HepG2 (cell line): ENCODE data around the gene FKBP1A. TPM values are rescaled to one million over a fixed set of nuclear protein-coding genes. Genes with fewer than 3 reads are reported as not detected.

Experiments
- ATAC-seq: fragments of 200-7000 bp; cut with Tn5 transposase; 3 replicates; pipeline ENCODE4 v1.9.1; 2020; ENCODE audit warnings: mild to moderate bottlenecking, moderate library complexity
- BruUV-seq: library from RNA; stranded (reverse); fragments of 400-500 nt; replicated peaks from 2 replicates; lab custom pipeline; 2021; lab: Mats Ljungman, UMichigan
- CTCF ChIA-PET: fragments of 300-600 bp; formaldehyde crosslinking; extraction: SDS; loops from one replicate; lab custom pipeline; 2021; ENCODE audit warnings: low total read pairs, inconsistent platforms, low intra/inter-chr PET ratio; lab: Yijun Ruan, JAX
- POLR2A ChIA-PET: fragments of 350-600 bp; sonication (Branson Sonifier 250); formaldehyde crosslinking; loops from one replicate; lab custom pipeline; 2020; ENCODE audit warnings: antibody characterized with exemption, inconsistent platforms; lab: Yijun Ruan, JAX
- DNase-seq: peaks from one replicate; pipeline ENCODE4 v3.0.0-alpha.2; 2015; ENCODE audit warnings: low spot score
- FAIRE-seq: peaks from 3 replicates; lab custom pipeline; 2011; peaks lifted over from hg19 to GRCh38; lab: Jason Lieb, UNC
- H2AFZ ChIP-seq: one replicate; pipeline ENCODE4 v1.6.1; 2011; ENCODE audit warnings: low read length, inconsistent platforms
- H3K27ac ChIP-seq: fragments of 300-600 bp; 3 replicates; pipeline ENCODE4 v1.8.0; 2011; ENCODE audit warnings: mixed run types, mild to moderate bottlenecking, mixed read lengths, low read length, inconsistent platforms; ENCODE audit not compliant: insufficient read depth; ENCODE audit errors: extremely low read length
- H3K27me3 ChIP-seq, 2 experiments: fragments of 200-600 bp in 1 of 2; 2 replicates in 1 of 2; 3 replicates in 1 of 2; pipeline versions ENCODE4 v1.6.0 to v1.8.0; 2011; ENCODE audit warnings: low read length in 2 of 2, mild to moderate bottlenecking in 2 of 2, moderate library complexity in 2 of 2, inconsistent platforms in 1 of 2; ENCODE audit not compliant: insufficient read depth in 2 of 2, control insufficient read depth in 1 of 2
- H3K36me3 ChIP-seq, 2 experiments: fragments of 200-600 bp in 1 of 2; replicated peaks in 1 of 2; 2 replicates in 1 of 2; 3 replicates in 1 of 2; pipeline versions ENCODE4 v1.5.1 to v1.8.0; 2011; ENCODE audit warnings: low read length in 2 of 2, inconsistent platforms in 1 of 2; ENCODE audit not compliant: insufficient read depth in 2 of 2, control insufficient read depth in 1 of 2
- H3K4me1 ChIP-seq: 2 replicates; pipeline ENCODE4 v1.5.1; 2012; ENCODE audit warnings: low read length, inconsistent platforms; ENCODE audit not compliant: insufficient read depth
- H3K4me2 ChIP-seq: 2 replicates; pipeline ENCODE4 v1.6.0; 2011; ENCODE audit warnings: low read depth, low read length, inconsistent platforms
- H3K4me3 ChIP-seq, 3 experiments: fragments of 200-600 bp in 1 of 3; sonication (generic), shearing (Covaris generic) in 1 of 3; replicated peaks in 1 of 3; 2 replicates each; pipeline ENCODE4 v1.5.1; 2011 to 2016; ENCODE audit warnings: low read length in 3 of 3, inconsistent platforms in 2 of 3, low read depth in 2 of 3, mild to moderate bottlenecking in 2 of 3, control low read depth in 1 of 3, mixed read lengths in 1 of 3; ENCODE audit not compliant: insufficient read depth in 1 of 3
- H3K79me2 ChIP-seq: one replicate; pipeline ENCODE4 v1.6.1; 2011; ENCODE audit warnings: low read length, inconsistent platforms; ENCODE audit not compliant: insufficient read depth
- H3K9ac ChIP-seq: 2 replicates; pipeline ENCODE4 v1.6.0; 2011; ENCODE audit warnings: mild to moderate bottlenecking, low read depth, low read length, inconsistent platforms; ENCODE audit not compliant: insufficient read depth
- H3K9me3 ChIP-seq: 2 replicates; pipeline ENCODE4 v1.5.1; 2012; ENCODE audit warnings: mild to moderate bottlenecking, low read length
- H4K20me1 ChIP-seq: 2 replicates; pipeline ENCODE4 v1.6.0; 2011; ENCODE audit warnings: inconsistent platforms, mild to moderate bottlenecking, low read length, moderate library complexity; ENCODE audit not compliant: insufficient read depth
- CC2D1A ChIP-seq: sonication (generic); formaldehyde crosslinking; IDR thresholded peaks from 2 replicates; pipeline ENCODE4 v1.8.1; 2023; ENCODE audit warnings: mild to moderate bottlenecking, missing genetic modification reagents
- HMG20A ChIP-seq: IDR thresholded peaks from 2 replicates; pipeline ENCODE4 v1.6.1; 2016; ENCODE audit warnings: borderline replicate concordance
- IRF1 ChIP-seq: sonication (generic); formaldehyde crosslinking; IDR thresholded peaks from 2 replicates; pipeline ENCODE4 v1.4.0; 2020; ENCODE audit warnings: low read depth, mild to moderate bottlenecking, missing genetic modification reagents
- MED13 ChIP-seq: sonication (generic); formaldehyde crosslinking; IDR thresholded peaks from 2 replicates; pipeline ENCODE4 v1.5.0; 2020; ENCODE audit warnings: missing genetic modification reagents
- MTA3 ChIP-seq: sonication (generic); formaldehyde crosslinking; IDR thresholded peaks from 2 replicates; pipeline ENCODE4 v1.4.0; 2020; ENCODE audit warnings: missing genetic modification reagents
- NFRKB ChIP-seq: fragments of 450-650 bp; IDR thresholded peaks from 2 replicates; pipeline ENCODE4 v1.6.1; 2017
- NKX3-1 ChIP-seq: sonication (generic); formaldehyde crosslinking; IDR thresholded peaks from 2 replicates; pipeline ENCODE4 v1.5.0; 2020; ENCODE audit warnings: missing genetic modification reagents
- RBM22 ChIP-seq: fragments of 200-400 bp; formaldehyde crosslinking; optimal IDR thresholded peaks from 2 replicates; pipeline ENCODE3; 2017; ENCODE audit warnings: mild to moderate bottlenecking, low read length, moderate library complexity
- REPIN1 ChIP-seq: sonication (generic); formaldehyde crosslinking; IDR thresholded peaks from 2 replicates; pipeline ENCODE4 v1.8.0; 2022; ENCODE audit warnings: missing genetic modification reagents, low read depth, mild to moderate bottlenecking, borderline replicate concordance
- SATB2 ChIP-seq: sonication (generic); formaldehyde crosslinking; IDR thresholded peaks from 2 replicates; pipeline ENCODE4 v1.5.0; 2020; ENCODE audit warnings: missing genetic modification reagents
- SIN3A ChIP-seq: IDR thresholded peaks from 2 replicates; pipeline ENCODE4 v1.6.1; 2011; ENCODE audit warnings: low read depth, mild to moderate bottlenecking, control low read depth, low read length, borderline replicate concordance
- U2AF1 ChIP-seq: fragments of 200-400 bp; formaldehyde crosslinking; optimal IDR thresholded peaks from 2 replicates; pipeline ENCODE3; 2017; ENCODE audit warnings: mild to moderate bottlenecking, low read depth, low read length
- ZNF460 ChIP-seq: sonication (generic); formaldehyde crosslinking; IDR thresholded peaks from 2 replicates; pipeline ENCODE4 v1.5.1; 2020; ENCODE audit warnings: missing genetic modification reagents, mild to moderate bottlenecking, borderline replicate concordance
- ZNF567 ChIP-seq: sonication (generic); formaldehyde crosslinking; IDR thresholded peaks from 2 replicates; pipeline ENCODE4 v1.8.1; 2023; ENCODE audit warnings: mild to moderate bottlenecking, missing genetic modification reagents, borderline replicate concordance
- ZNF607 ChIP-seq: sonication (generic); formaldehyde crosslinking; IDR thresholded peaks from 2 replicates; pipeline ENCODE4 v1.5.1; 2020; ENCODE audit warnings: missing genetic modification reagents, mild to moderate bottlenecking, borderline replicate concordance
- ZNF619 ChIP-seq: sonication (generic); formaldehyde crosslinking; IDR thresholded peaks from 2 replicates; pipeline ENCODE4 v1.4.0; 2020; ENCODE audit warnings: mild to moderate bottlenecking, missing genetic modification reagents
- ZNF768 ChIP-seq: sonication (generic); formaldehyde crosslinking; IDR thresholded peaks from 2 replicates; pipeline ENCODE4 v1.4.0; 2020; ENCODE audit warnings: missing genetic modification reagents
- WGBS: methylation state at CpG from one replicate; pipeline ENCODE4 v1.1.6; 2017; ENCODE audit warnings: low lambda C conversion rate; 5-methylcytosine and 5-hydroxymethylcytosine counted together
- in situ Hi-C: cut with HindIII; loops from 2 replicates; pipeline ENCODE4 v1.10.0; 2017; ENCODE audit warnings: low pct_unique_long_range_greater_than_20kb; ENCODE audit not compliant: extremely low pct_ligation_motif_present
- intact Hi-C: fragments of 100-400 bp; cut with micrococcal nuclease; formaldehyde crosslinking; loops from one replicate; pipeline ENCODE4 v1.10.0; 2022; ENCODE audit not compliant: unreplicated experiment
- polyA plus RNA-seq, 8 experiments: library from polyadenylated mRNA; depleted of rRNA in 3 of 8; stranded (reverse) in 7 of 8; unstranded in 1 of 8; fragments of >200 nt; fragmentation: Illumina TruSeq in 4 of 8; extraction: Trizol in 4 of 8; gene quantifications; 2 replicates each; pipeline versions ENCODE4 v1.2.1 to v1.2.3, GENCODE V29; 2011 to 2016; ENCODE audit warnings: low read depth in 4 of 8, missing spikeins in 1 of 8, mixed read lengths in 1 of 8; ENCODE audit not compliant: insufficient read depth in 1 of 8
- total RNA-seq, 5 experiments: library from RNA; depleted of rRNA; stranded (reverse); fragments of >200 nt; fragmentation: Illumina TruSeq; extraction: Trizol; gene quantifications; 2 replicates each; pipeline ENCODE4 v1.2.3, GENCODE V29; 2016; ENCODE audit warnings: low read depth in 1 of 5
- TF ChIP-seq, protein P1 (sequence below): sonication (generic); formaldehyde crosslinking; conservative IDR thresholded peaks from 2 replicates; pipeline ENCODE4 v1.4.0; 2020; ENCODE audit warnings: missing genetic modification reagents
- TF ChIP-seq, protein P2 (sequence below): sonication (generic); formaldehyde crosslinking; IDR thresholded peaks from 2 replicates; pipeline ENCODE4 v1.4.0; 2020; ENCODE audit warnings: missing genetic modification reagents, borderline replicate concordance
- TF ChIP-seq, protein P3 (sequence below): sonication (generic); formaldehyde crosslinking; IDR thresholded peaks from 2 replicates; pipeline ENCODE4 v1.4.0; 2020; ENCODE audit warnings: missing genetic modification reagents, mild to moderate bottlenecking, borderline replicate concordance

The FKBP1A gene
- total and polyA plus RNA-seq, 2 of the 13 experiments (the other 11 are each of a cell fraction or from before 2014, with no cell fraction given): 119 to 468 TPM

DNA sequence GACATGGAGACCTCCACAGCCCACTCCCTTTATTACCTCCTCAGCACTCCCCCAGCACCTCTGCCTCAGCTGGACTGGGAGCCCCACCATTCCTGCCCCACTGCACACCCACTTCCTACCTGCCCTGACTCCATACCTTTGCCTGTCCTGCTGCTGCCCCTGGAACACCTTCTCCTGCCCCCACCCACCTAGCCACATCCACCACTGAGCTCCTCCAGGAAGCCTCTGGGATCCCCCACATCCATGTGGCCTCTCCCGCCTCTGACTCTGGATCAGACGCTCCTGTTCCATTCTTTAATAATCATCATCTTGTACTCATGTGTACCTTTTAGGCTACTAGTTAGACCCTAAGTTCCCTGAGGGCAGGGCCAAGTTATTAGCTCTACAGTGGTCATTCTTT lies 61.8 kb downstream of the FKBP1A start:
- DNase-seq (no peak), FAIRE-seq (no peak), ATAC-seq (no peak)
- H3K79me2 ChIP-seq: peaks cover 41% of the 10 kb centered on the region
- no TSS peak for BruUV-seq
- WGBS: 97% methylated on average over 2 of the region's 2 CpGs
- peaks cover 66% of the 10 kb centered on the region for H3K4me1 ChIP-seq
- H3K9ac ChIP-seq: no peak overlapping the region
- peaks cover 15% of the 10 kb centered on the region; the same call in 1 of the 2 replicates for H4K20me1 ChIP-seq
- no peaks in the 10 kb centered on the region; a peak in 1 of 5 replicates for H3K27me3 ChIP-seq
- in situ Hi-C loops: no loop called here
- CTCF ChIA-PET: no interaction called here
- H3K27ac ChIP-seq: no peak overlapping the region
- no peak overlapping the region for H3K4me2 ChIP-seq
- H3K36me3 ChIP-seq: peaks cover 8 to 13% of the 10 kb centered on the region in 2 experiments; a peak in 3 of 5 replicates
- H3K4me3 ChIP-seq: no peak overlapping the region
- POLR2A ChIA-PET: interaction anchor here (1.5 kb wide), 1 partner anchor 13 kb away, joined by 3 read pairs; no protein-coding TSS in a partner anchor
- H2AFZ ChIP-seq: no peak overlapping the region
- no peaks in the 10 kb centered on the region for H3K9me3 ChIP-seq
- intact Hi-C loops: no loop called here
- TF ChIP-seq NFRKB (no peak), ZNF768 (no peak), IRF1 (CRISPR knock-in tag) (no peak), MED13 (CRISPR knock-in tag) (no peak), ZNF460 (CRISPR knock-in tag) (no peak), ZNF607 (CRISPR knock-in tag) (no peak), ZNF567 (no peak), SATB2 (CRISPR knock-in tag) (no peak), RBM22 (peak; percentile 19), SIN3A (no peak), U2AF1 (no peak), ZNF619 (no peak), REPIN1 (no peak), HMG20A (CRISPR knock-in tag) (no peak), CC2D1A (CRISPR knock-in tag) (no peak), NKX3-1 (no peak), MTA3 (CRISPR knock-in tag) (no peak)
- TF ChIP-seq, protein P1, sequence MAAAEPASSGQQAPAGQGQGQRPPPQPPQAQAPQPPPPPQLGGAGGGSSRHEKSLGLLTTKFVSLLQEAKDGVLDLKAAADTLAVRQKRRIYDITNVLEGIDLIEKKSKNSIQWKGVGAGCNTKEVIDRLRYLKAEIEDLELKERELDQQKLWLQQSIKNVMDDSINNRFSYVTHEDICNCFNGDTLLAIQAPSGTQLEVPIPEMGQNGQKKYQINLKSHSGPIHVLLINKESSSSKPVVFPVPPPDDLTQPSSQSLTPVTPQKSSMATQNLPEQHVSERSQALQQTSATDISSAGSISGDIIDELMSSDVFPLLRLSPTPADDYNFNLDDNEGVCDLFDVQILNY: no peak
- TF ChIP-seq, protein P2, sequence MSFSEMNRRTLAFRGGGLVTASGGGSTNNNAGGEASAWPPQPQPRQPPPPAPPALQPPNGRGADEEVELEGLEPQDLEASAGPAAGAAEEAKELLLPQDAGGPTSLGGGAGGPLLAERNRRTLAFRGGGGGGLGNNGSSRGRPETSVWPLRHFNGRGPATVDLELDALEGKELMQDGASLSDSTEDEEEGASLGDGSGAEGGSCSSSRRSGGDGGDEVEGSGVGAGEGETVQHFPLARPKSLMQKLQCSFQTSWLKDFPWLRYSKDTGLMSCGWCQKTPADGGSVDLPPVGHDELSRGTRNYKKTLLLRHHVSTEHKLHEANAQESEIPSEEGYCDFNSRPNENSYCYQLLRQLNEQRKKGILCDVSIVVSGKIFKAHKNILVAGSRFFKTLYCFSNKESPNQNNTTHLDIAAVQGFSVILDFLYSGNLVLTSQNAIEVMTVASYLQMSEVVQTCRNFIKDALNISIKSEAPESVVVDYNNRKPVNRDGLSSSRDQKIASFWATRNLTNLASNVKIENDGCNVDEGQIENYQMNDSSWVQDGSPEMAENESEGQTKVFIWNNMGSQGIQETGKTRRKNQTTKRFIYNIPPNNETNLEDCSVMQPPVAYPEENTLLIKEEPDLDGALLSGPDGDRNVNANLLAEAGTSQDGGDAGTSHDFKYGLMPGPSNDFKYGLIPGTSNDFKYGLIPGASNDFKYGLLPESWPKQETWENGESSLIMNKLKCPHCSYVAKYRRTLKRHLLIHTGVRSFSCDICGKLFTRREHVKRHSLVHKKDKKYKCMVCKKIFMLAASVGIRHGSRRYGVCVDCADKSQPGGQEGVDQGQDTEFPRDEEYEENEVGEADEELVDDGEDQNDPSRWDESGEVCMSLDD: no peak
- TF ChIP-seq, protein P3, sequence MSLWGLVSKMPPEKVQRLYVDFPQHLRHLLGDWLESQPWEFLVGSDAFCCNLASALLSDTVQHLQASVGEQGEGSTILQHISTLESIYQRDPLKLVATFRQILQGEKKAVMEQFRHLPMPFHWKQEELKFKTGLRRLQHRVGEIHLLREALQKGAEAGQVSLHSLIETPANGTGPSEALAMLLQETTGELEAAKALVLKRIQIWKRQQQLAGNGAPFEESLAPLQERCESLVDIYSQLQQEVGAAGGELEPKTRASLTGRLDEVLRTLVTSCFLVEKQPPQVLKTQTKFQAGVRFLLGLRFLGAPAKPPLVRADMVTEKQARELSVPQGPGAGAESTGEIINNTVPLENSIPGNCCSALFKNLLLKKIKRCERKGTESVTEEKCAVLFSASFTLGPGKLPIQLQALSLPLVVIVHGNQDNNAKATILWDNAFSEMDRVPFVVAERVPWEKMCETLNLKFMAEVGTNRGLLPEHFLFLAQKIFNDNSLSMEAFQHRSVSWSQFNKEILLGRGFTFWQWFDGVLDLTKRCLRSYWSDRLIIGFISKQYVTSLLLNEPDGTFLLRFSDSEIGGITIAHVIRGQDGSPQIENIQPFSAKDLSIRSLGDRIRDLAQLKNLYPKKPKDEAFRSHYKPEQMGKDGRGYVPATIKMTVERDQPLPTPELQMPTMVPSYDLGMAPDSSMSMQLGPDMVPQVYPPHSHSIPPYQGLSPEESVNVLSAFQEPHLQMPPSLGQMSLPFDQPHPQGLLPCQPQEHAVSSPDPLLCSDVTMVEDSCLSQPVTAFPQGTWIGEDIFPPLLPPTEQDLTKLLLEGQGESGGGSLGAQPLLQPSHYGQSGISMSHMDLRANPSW (CRISPR knock-in tag): no peak
